HG03060 (cell line): Measurements from ENCODE around the gene RAB3GAP1.

ENCODE experiments used
- ATAC-seq: cut with Tn5 transposase; IDR thresholded peaks from one replicate; pipeline ENCODE4 v1.9.1; 2021; ENCODE audit warnings: low read depth, moderate number of reproducible peaks; ENCODE audit not compliant: unreplicated experiment

Gene RAB3GAP1

DNA sequence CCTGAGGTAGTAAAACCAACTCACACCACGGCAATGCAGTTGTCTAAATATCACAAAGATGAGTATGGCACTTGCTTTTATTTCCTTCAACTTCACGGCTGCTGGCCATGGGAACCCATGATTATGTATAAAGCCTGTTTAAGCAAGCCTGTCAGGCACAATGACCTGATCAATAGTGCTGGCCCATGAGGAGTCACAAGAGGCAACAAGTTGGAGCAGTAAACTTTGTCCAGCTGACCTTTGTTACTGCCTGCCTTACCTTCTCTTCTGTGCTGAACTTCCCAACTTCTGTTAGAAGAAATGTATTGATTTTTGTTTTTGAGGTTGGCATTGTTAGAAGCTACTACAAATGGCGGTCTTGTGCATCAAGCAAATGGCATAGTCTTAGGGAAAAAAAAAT, 151.9 kb downstream of the RAB3GAP1 start:
- ATAC-seq = no peak

DNA sequence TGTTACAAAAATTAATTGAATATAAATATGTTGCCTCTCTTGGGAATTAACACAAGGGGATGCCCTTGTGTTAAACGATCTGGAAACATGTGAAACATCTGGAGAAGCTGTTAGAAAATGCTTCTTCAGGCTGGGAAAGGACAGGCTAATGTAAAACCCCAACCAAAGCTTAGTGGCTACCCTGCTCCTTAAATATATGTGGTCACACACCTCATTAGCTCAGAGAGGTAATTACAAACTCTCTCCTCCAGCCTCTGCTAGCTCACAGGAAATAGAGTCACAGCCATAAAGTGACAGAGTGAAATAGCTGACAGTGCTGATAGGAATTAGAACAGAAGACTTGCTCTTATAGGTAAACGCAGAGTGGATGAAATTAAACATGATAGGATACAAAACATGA, 155.9 kb downstream of the RAB3GAP1 start:
- no peak for ATAC-seq

- no peak for ATAC-seq
Observed at GRCh38 chr2:135212757-135213156, 160.7 kb downstream of the RAB3GAP1 start.

DNA sequence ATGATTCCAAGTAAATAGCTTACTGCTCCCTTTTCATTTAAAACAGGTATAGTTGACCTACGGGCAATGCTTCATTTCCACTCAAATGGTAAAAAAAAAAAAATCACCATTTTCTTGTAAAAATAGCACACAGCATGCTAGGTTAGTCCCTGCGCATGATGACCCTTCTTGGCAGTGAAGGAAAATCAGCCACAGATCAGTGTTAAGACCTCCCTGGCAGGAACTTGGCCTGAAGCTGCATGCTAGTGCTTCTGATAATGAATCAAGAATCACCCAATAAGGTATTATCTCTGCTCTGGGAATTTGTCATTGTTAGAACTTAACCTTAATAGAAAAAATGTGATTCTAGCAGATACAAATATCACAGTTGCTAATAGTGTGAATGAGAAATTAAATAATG, 166.3 kb downstream of the RAB3GAP1 start:
- ATAC-seq = no peak

DNA sequence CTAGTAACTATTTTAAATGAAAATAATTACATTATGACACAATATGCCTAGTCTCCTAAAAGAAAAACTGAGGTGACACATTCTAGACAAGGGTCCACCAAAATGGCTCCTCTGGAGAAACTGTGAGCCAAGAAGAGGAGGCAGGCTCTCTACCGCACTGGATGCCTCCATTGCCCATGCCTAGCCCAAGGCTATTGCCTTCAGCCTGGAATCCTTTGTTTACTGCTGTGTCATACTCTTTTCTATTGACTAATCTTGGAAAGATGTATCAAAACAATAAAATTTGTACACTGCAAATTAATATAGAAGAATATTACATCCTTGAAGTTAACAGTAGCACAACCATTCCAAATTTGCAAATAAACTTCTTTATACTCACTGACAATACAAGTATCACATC, 167.1 kb downstream of the RAB3GAP1 start:
- no peak for ATAC-seq
